ENCODE results near the gene CPLX1.

The CPLX1 gene

GRCh38 chr4:795726-796119 is 30.2 kb downstream of the CPLX1 start:
- Histone ChIP-seq H3K4me1 (ENCODE audit: low read depth, poor library complexity, severe bottlenecking) (no peaks in the 10 kb centered on the region), H3K4me2 (no peak overlapping the region), H4K20me1 (ENCODE audit: insufficient read depth) (no peaks in the 10 kb centered on the region), H3K36me3 (ENCODE audit: insufficient read depth) (no peaks in the 10 kb centered on the region), H3K79me2 (ENCODE audit: insufficient read depth, low read depth) (no peaks in the 10 kb centered on the region), H3K27ac (no peak overlapping the region), H2AFZ (ENCODE audit: low read depth) (no peak overlapping the region), H3K9ac (no peak overlapping the region), H3K4me3 (IDR thresholded peaks at IDR 0.05; ENCODE audit: insufficient read depth, low read depth, low read length) (no peak overlapping the region), H3K27me3 (ENCODE audit: insufficient read depth, low read depth) (no peaks in the 10 kb centered on the region)
- TF ChIP-seq, protein P1, sequence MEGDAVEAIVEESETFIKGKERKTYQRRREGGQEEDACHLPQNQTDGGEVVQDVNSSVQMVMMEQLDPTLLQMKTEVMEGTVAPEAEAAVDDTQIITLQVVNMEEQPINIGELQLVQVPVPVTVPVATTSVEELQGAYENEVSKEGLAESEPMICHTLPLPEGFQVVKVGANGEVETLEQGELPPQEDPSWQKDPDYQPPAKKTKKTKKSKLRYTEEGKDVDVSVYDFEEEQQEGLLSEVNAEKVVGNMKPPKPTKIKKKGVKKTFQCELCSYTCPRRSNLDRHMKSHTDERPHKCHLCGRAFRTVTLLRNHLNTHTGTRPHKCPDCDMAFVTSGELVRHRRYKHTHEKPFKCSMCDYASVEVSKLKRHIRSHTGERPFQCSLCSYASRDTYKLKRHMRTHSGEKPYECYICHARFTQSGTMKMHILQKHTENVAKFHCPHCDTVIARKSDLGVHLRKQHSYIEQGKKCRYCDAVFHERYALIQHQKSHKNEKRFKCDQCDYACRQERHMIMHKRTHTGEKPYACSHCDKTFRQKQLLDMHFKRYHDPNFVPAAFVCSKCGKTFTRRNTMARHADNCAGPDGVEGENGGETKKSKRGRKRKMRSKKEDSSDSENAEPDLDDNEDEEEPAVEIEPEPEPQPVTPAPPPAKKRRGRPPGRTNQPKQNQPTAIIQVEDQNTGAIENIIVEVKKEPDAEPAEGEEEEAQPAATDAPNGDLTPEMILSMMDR (conservative IDR thresholded peaks at IDR 0.05; ENCODE audit: low read depth, low read length): no peak

GRCh38 chr4:794900-795725 is 30.8 kb downstream of the CPLX1 start:
- Histone ChIP-seq H4K20me1 (ENCODE audit: insufficient read depth) (no peaks in the 10 kb centered on the region), H3K4me3 (IDR thresholded peaks at IDR 0.05; ENCODE audit: insufficient read depth, low read depth, low read length) (no peak overlapping the region), H3K27ac (no peak overlapping the region), H3K4me1 (ENCODE audit: low read depth, poor library complexity, severe bottlenecking) (no peaks in the 10 kb centered on the region), H3K4me2 (no peak overlapping the region), H3K27me3 (ENCODE audit: insufficient read depth, low read depth) (no peaks in the 10 kb centered on the region), H2AFZ (ENCODE audit: low read depth) (no peak overlapping the region), H3K9ac (no peak overlapping the region), H3K79me2 (ENCODE audit: insufficient read depth, low read depth) (no peaks in the 10 kb centered on the region), H3K36me3 (ENCODE audit: insufficient read depth) (no peaks in the 10 kb centered on the region)
- TF ChIP-seq, protein P1 (conservative IDR thresholded peaks at IDR 0.05; ENCODE audit: low read depth, low read length): no peak

DNA sequence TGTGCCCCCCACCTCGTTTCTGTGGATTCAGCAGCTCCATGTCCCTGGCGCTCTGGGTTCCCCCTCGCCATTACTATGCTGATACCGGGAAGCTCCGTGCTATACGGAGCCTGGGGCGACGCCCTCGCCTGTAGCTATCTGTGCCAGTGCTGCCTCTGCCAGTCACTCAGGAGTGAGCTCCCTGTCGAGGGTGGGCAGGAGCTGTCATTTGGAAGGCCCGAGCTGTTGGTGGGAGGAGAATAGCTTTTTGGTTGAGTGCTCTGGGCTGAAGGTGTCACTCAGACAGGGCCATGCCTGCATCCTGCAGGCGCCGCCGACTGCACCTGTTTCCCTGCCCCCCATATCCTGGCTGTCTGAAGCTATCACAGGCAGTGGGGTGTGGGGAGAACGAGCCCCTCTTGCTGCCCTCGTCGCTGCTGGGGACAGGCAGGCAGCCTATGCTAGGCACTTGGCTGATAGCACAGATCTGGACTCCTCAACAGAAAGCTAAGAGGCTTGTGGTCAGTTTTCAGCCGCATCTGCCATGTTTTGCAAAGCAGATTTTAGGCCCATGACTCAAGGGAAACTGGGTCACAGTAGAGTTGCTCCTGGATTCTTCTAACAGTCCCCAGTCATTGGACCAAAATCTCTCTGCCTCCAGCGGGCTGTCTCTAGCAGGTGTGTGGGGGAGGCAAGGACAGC is 31.8 kb downstream of the CPLX1 start:
- Histone ChIP-seq H3K4me1 (ENCODE audit: low read depth, poor library complexity, severe bottlenecking) (no peaks in the 10 kb centered on the region), H3K36me3 (ENCODE audit: insufficient read depth) (no peaks in the 10 kb centered on the region), H3K9ac (no peak overlapping the region), H3K27ac (no peak overlapping the region), H3K4me3 (IDR thresholded peaks at IDR 0.05; ENCODE audit: insufficient read depth, low read depth, low read length) (no peak overlapping the region), H3K79me2 (ENCODE audit: insufficient read depth, low read depth) (no peaks in the 10 kb centered on the region), H3K4me2 (no peak overlapping the region), H3K27me3 (ENCODE audit: insufficient read depth, low read depth) (no peaks in the 10 kb centered on the region), H4K20me1 (ENCODE audit: insufficient read depth) (no peaks in the 10 kb centered on the region), H2AFZ (ENCODE audit: low read depth) (no peak overlapping the region)
- TF ChIP-seq, protein P1 (conservative IDR thresholded peaks at IDR 0.05; ENCODE audit: low read depth, low read length): no peak

DNA sequence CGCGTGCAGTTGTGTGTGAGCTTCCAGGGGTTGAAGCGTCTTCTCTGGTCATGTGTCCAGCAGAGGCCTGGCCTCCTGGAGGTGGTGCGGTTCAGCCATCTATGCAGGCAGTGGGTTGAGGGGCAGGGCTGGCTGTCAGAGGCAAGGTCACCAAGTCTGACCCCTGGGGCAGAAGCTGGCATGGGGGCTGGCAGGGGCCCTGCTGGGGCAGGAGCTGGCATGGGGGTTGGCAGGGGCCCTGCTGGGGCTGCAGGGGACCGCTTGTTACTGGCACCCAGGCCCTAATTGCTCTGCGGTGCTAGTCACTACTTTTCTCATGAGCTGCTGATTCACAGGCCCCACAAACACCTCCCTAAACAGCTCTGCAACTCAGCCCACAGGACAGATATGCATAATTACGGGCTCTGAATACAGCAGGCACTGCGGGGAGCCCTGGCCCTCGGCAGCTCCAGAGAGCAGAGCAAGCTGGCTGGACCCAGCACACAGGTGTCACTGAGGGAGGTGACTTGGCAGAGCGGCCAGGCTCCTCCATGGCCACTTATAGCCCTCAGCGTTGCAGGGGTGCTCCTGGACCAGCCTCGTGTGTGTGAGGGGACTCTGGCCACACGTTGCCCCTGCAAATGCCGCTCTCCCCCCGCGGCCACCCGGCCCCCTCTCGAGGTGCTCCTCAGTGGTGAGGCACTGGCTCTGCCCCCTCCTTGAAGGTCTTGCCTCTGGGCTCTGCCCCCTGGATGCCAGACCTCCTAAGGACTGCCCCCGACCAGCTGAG is 32.7 kb downstream of the CPLX1 start:
- Histone ChIP-seq H3K4me2 (no peak overlapping the region), H3K4me1 (ENCODE audit: low read depth, poor library complexity, severe bottlenecking) (no peaks in the 10 kb centered on the region), H3K27me3 (ENCODE audit: insufficient read depth, low read depth) (no peaks in the 10 kb centered on the region)

More for the DNA sequence above, 32.7 kb downstream of the CPLX1 start:
- H3K36me3 ChIP-seq (ENCODE audit: insufficient read depth): no peaks in the 10 kb centered on the region
- H3K27ac ChIP-seq: no peak overlapping the region
- H2AFZ ChIP-seq (ENCODE audit: low read depth): no peak overlapping the region
- H3K9ac ChIP-seq: no peak overlapping the region
- no peaks in the 10 kb centered on the region for H3K79me2 ChIP-seq (ENCODE audit: insufficient read depth, low read depth)
- no peaks in the 10 kb centered on the region for H4K20me1 ChIP-seq (ENCODE audit: insufficient read depth)
- TF ChIP-seq, protein P1 (conservative IDR thresholded peaks at IDR 0.05; ENCODE audit: low read depth, low read length): no peak
- no peak overlapping the region for H3K4me3 ChIP-seq (IDR thresholded peaks at IDR 0.05; ENCODE audit: insufficient read depth, low read depth, low read length)
